HG03135 (cell line): Measurements from ENCODE around the gene GSTT4.
"Not testable (repeated sequence)": the region's sequence is repeated elsewhere in the genome, so short reads cannot be mapped to it uniquely, and the experiment has no call there.

Experiments
- ATAC-seq: cut with Tn5 transposase; IDR thresholded peaks from one replicate; pipeline ENCODE4 v1.9.1; 2021; ENCODE audit warnings: mild to moderate bottlenecking, moderate library complexity; ENCODE audit not compliant: unreplicated experiment

The GSTT4 gene

GRCh38 chr22:24026056-24026455 is 20.8 kb upstream of the GSTT4 start:
- no peak for ATAC-seq

GRCh38 chr22:24025475-24025874 is 20.2 kb upstream of the GSTT4 start:
- ATAC-seq, result no peak

GRCh38 chr22:24024354-24024753 is 19.1 kb upstream of the GSTT4 start:
- ATAC-seq, result no peak

- no peak for ATAC-seq
Measured at GRCh38 chr22:24023204-24023789, 18.0 kb upstream of the GSTT4 start.

- ATAC-seq, result no peak
Measured at GRCh38 chr22:24021304-24021703, 16.1 kb upstream of the GSTT4 start.

GRCh38 chr22:24016156-24016555 is 10.9 kb upstream of the GSTT4 start:
- ATAC-seq, result no peak

- ATAC-seq, result no peak
Measured at GRCh38 chr22:24011735-24012068, 6.4 kb upstream of the GSTT4 start.

- ATAC-seq, result no peak
Measured at GRCh38 chr22:24010018-24010391, 4.8 kb upstream of the GSTT4 start.

GRCh38 chr22:24009227-24010017 is 4.2 kb upstream of the GSTT4 start:
- no peak for ATAC-seq

- ATAC-seq, result no peak
Measured at GRCh38 chr22:24008381-24009226, 3.4 kb upstream of the GSTT4 start.

GRCh38 chr22:24008022-24008283 is 2.7 kb upstream of the GSTT4 start:
- no peak for ATAC-seq

GRCh38 chr22:24007253-24008021 is 2.2 kb upstream of the GSTT4 start:
- no peak for ATAC-seq

GRCh38 chr22:24006914-24007214 is 1.6 kb upstream of the GSTT4 start:
- ATAC-seq, result no peak

GRCh38 chr22:24006207-24006913 is 1.1 kb upstream of the GSTT4 start:
- no peak for ATAC-seq

- no peak for ATAC-seq
Measured at GRCh38 chr22:24003887-24004286, 1.4 kb downstream of the GSTT4 start.

- no peak for ATAC-seq
Measured at GRCh38 chr22:24002851-24003250, 2.4 kb downstream of the GSTT4 start.

GRCh38 chr22:24002272-24002671 is 3.0 kb downstream of the GSTT4 start:
- ATAC-seq, result no peak

- no peak for ATAC-seq
Measured at GRCh38 chr22:24001314-24001713, 3.9 kb downstream of the GSTT4 start.

- ATAC-seq, result not testable (repeated sequence)
Measured at GRCh38 chr22:23999779-24000178, 5.5 kb downstream of the GSTT4 start.

GRCh38 chr22:23997092-23997491 is 8.2 kb downstream of the GSTT4 start:
- ATAC-seq, result no peak

GRCh38 chr22:23993581-23994177 is 11.6 kb downstream of the GSTT4 start:
- ATAC-seq, result not testable (repeated sequence)
